Naive thymus-derived CD8-positive, alpha-beta T cell (primary cell): ENCODE data around the gene GPR152. TPM values are rescaled to one million over a fixed set of nuclear protein-coding genes. Genes with fewer than 3 reads are reported as not detected.

ENCODE experiments used
- ATAC-seq, 2 donors: fragments of 150-1000 bp; cut with Tn5 transposase in 1 of 2; sonication (Bioruptor Pico), chemical (Tn5 transposase) in 1 of 2; 1 replicate in 1 of 2; 2 replicates in 1 of 2; pipeline ENCODE4 v1.10.0; 2021; ENCODE audit warnings: mild to moderate bottlenecking in 2 of 2, moderate library complexity in 2 of 2
- POLR2A ChIA-PET: fragments of 350-600 bp; sonication (Branson Sonifier 250); formaldehyde crosslinking; loops from one replicate; lab custom pipeline; 2021; ENCODE audit warnings: antibody characterized with exemption; lab: Charles Lee
- DNase-seq, 10 donors: peaks; one replicate each; pipeline versions ENCODE4 v3.0.0 to v3.0.0-alpha.2; 2020 to 2022
- H3K27ac Mint-ChIP-seq, 10 donors: one replicate each; pipeline ENCODE4 v1.8.0; 2020 to 2022; ENCODE audit warnings: mild to moderate bottlenecking in 10 of 10, mixed read lengths in 10 of 10, moderate library complexity in 4 of 10, inconsistent platforms in 1 of 10
- H3K27me3 Mint-ChIP-seq, 5 donors: one replicate each; pipeline ENCODE4 v1.8.0; 2021 to 2022; ENCODE audit warnings: mixed read lengths in 5 of 5
- H3K36me3 Mint-ChIP-seq, 3 donors: one replicate each; pipeline ENCODE4 v1.8.0; 2020 to 2022; ENCODE audit warnings: mixed read lengths in 3 of 3, mild to moderate bottlenecking in 2 of 3, inconsistent platforms in 1 of 3
- H3K4me1 Mint-ChIP-seq, 4 donors: one replicate each; pipeline ENCODE4 v1.8.0; 2021 to 2022; ENCODE audit warnings: mixed read lengths in 4 of 4
- H3K4me3 Mint-ChIP-seq, 10 donors: one replicate each; pipeline ENCODE4 v1.8.0; 2020 to 2022; ENCODE audit warnings: mild to moderate bottlenecking in 10 of 10, mixed read lengths in 10 of 10, moderate library complexity in 6 of 10, inconsistent platforms in 1 of 10
- H3K9me3 Mint-ChIP-seq, 9 donors: one replicate each; pipeline ENCODE4 v1.8.0; 2020 to 2022; ENCODE audit warnings: mixed read lengths in 9 of 9, mild to moderate bottlenecking in 3 of 9, inconsistent platforms in 1 of 9, moderate library complexity in 1 of 9
- polyA plus RNA-seq, 3 donors: library from polyadenylated mRNA; unstranded; fragments of 300-500 nt; fragmentation: Illumina TruSeq; gene quantifications; one replicate each; pipeline ENCODE4 v1.2.3, GENCODE V29; 2021
- total RNA-seq, 8 experiments: library from RNA in 2 of 8; stranded (reverse) in 2 of 8; gene quantifications; one replicate each; pipeline ENCODE4 v1.2.3 and lab custom pipeline; 2021 to 2026

Gene GPR152
- total RNA-seq: not detected
- polyA plus RNA-seq: 1 to 10 TPM in 1 of 3 donors, under 1 TPM in 2; 0.20 to 1.2 (median 0.86) TPM
- 0 to 0.14 (median 0) reads per million in 6 experiments for total RNA-seq (lab: John Stamatoyannopoulos, UW)

- H3K4me3 Mint-ChIP-seq: no peak within 1 kb of the TSS
- H3K27ac Mint-ChIP-seq: peak within 1 kb of the TSS in 3 of 10 donors; percentile 8 to 80 (median 63)
- no peaks in the 10 kb centered on the region for H3K9me3 Mint-ChIP-seq
- DNase-seq (no peak), ATAC-seq (no peak)
- POLR2A ChIA-PET: interaction anchor here (0.6 to 28.8 kb wide), 6 partner anchors 8 to 50 kb away, joined by 4 to 780 read pairs (median 8); partner anchors contain the start of genes CORO1B, PPP1CA, PTPRCAP and RPS6KB2
- H3K36me3 Mint-ChIP-seq: no peaks in the 10 kb centered on the region
- H3K27me3 Mint-ChIP-seq: no peaks in the 10 kb centered on the region
- peaks cover 11 to 42% (median 27%) of the 10 kb centered on the region in 4 donors for H3K4me1 Mint-ChIP-seq
Measured at GRCh38 chr11:67452141-67452952, at the start of gene GPR152. Gene GPR152 (minus strand): TSS chr11:67452729. CDS start chr11:67452724, 5 bp downstream.

- peaks cover 26 to 41% (median 40%) of the 10 kb centered on the region in 4 donors for H3K4me1 Mint-ChIP-seq
- H3K9me3 Mint-ChIP-seq: no peaks in the 10 kb centered on the region
- no peak overlapping the region for H3K4me3 Mint-ChIP-seq
- no peak for DNase-seq
- POLR2A ChIA-PET: interaction anchor here (1.0 to 8.8 kb wide), 5 partner anchors 10 to 68 kb away, joined by 3 to 118 read pairs (median 4); partner anchors contain the start of genes AIP and TMEM134
- H3K27ac Mint-ChIP-seq: peak overlapping the region in 1 of 10 donors; percentile 38
- H3K36me3 Mint-ChIP-seq: peaks cover 0 to 34% (median 0%) of the 10 kb centered on the region in 3 donors
- ATAC-seq: no peak
- no peaks in the 10 kb centered on the region for H3K27me3 Mint-ChIP-seq
Measured at GRCh38 chr11:67501854-67502253, 49.3 kb upstream of the GPR152 start.

- Mint-ChIP-seq H3K36me3 (peaks cover 0 to 39% (median 0%) of the 10 kb centered on the region in 3 donors), H3K4me1 (peaks cover 22 to 34% (median 32%) of the 10 kb centered on the region in 4 donors), H3K27ac (peak overlapping the region in 4 of 10 donors; percentile 27 to 72 (median 52)), H3K9me3 (no peaks in the 10 kb centered on the region), H3K4me3 (peak overlapping the region in 1 of 10 donors; percentile 9), H3K27me3 (no peaks in the 10 kb centered on the region)
- DNase-seq (no peak), ATAC-seq (no peak)
- POLR2A ChIA-PET: interaction anchor here (1.2 to 8.8 kb wide), 2 partner anchors 9 to 15 kb away, joined by 3 to 118 read pairs; partner anchors contain the start of gene AIP
Measured at GRCh38 chr11:67500831-67501715, 48.5 kb upstream of the GPR152 start.

GRCh38 chr11:67500484-67500821, 47.9 kb upstream of the GPR152 start:
- POLR2A ChIA-PET: interaction anchor here (0.9 to 8.8 kb wide), 2 partner anchors 15 to 66 kb away, joined by 3 to 118 read pairs; partner anchors contain the start of gene AIP
- Mint-ChIP-seq H3K27me3 (no peaks in the 10 kb centered on the region), H3K4me3 (no peak overlapping the region), H3K9me3 (no peaks in the 10 kb centered on the region), H3K4me1 (peaks cover 18 to 27% (median 26%) of the 10 kb centered on the region in 4 donors), H3K36me3 (peaks cover 0 to 42% (median 0%) of the 10 kb centered on the region in 3 donors), H3K27ac (peak overlapping the region in 2 of 10 donors; percentile 27 to 56)
- ATAC-seq: no peak
- DNase-seq: no peak

GRCh38 chr11:67499808-67500483, 47.4 kb upstream of the GPR152 start:
- POLR2A ChIA-PET: interaction anchor here (0.6 to 8.8 kb wide), 5 partner anchors 10 to 381 kb away, joined by 3 to 118 read pairs (median 4); partner anchors contain the start of genes AIP, KDM2A and RPS6KB2
- Mint-ChIP-seq H3K27me3 (no peaks in the 10 kb centered on the region), H3K36me3 (peaks cover 0 to 42% (median 0%) of the 10 kb centered on the region in 3 donors), H3K4me3 (no peak overlapping the region), H3K27ac (peak overlapping the region in 4 of 10 donors; percentile 20 to 79 (median 58)), H3K9me3 (no peaks in the 10 kb centered on the region), H3K4me1 (peaks cover 17 to 26% (median 24%) of the 10 kb centered on the region in 4 donors)
- no peak for ATAC-seq
- DNase-seq: no peak

- no peaks in the 10 kb centered on the region for H3K9me3 Mint-ChIP-seq
- H3K27ac Mint-ChIP-seq: peak overlapping the region in 1 of 10 donors; percentile 35
- POLR2A ChIA-PET: interaction anchor here (2.0 to 8.8 kb wide), 2 partner anchors 9 to 13 kb away, joined by 8 to 118 read pairs; partner anchors contain the start of gene AIP
- H3K27me3 Mint-ChIP-seq: no peaks in the 10 kb centered on the region
- H3K36me3 Mint-ChIP-seq: peaks cover 0 to 47% (median 0%) of the 10 kb centered on the region in 3 donors
- H3K4me3 Mint-ChIP-seq: no peak overlapping the region
- peaks cover 14 to 24% (median 19%) of the 10 kb centered on the region in 4 donors for H3K4me1 Mint-ChIP-seq
- DNase-seq: no peak
- ATAC-seq: no peak
Measured at GRCh38 chr11:67498544-67498972, 46.0 kb upstream of the GPR152 start.

GRCh38 chr11:67497656-67498291, 45.2 kb upstream of the GPR152 start:
- ATAC-seq: no peak
- POLR2A ChIA-PET: interaction anchor here (8.8 kb wide), 1 partner anchor 12 kb away, joined by 118 read pairs; the partner anchor contains the start of gene AIP
- no peaks in the 10 kb centered on the region for H3K27me3 Mint-ChIP-seq
- no peak for DNase-seq
- H3K27ac Mint-ChIP-seq: peak overlapping the region in 3 of 10 donors; percentile 61 to 77 (median 62)
- H3K36me3 Mint-ChIP-seq: peaks cover 0 to 49% (median 0%) of the 10 kb centered on the region in 3 donors
- no peaks in the 10 kb centered on the region for H3K9me3 Mint-ChIP-seq
- peak overlapping the region in 1 of 10 donors; percentile 34 for H3K4me3 Mint-ChIP-seq
- H3K4me1 Mint-ChIP-seq: peaks cover 9 to 17% (median 12%) of the 10 kb centered on the region in 4 donors

GRCh38 chr11:67496113-67496512, 43.6 kb upstream of the GPR152 start:
- no peak for ATAC-seq

GRCh38 chr11:67495234-67496005, 42.9 kb upstream of the GPR152 start:
- peaks cover 0 to 42% (median 0%) of the 10 kb centered on the region in 3 donors for H3K36me3 Mint-ChIP-seq
- no peaks in the 10 kb centered on the region for H3K9me3 Mint-ChIP-seq
- peak overlapping the region in 2 of 10 donors; percentile 48 to 76 for H3K27ac Mint-ChIP-seq
- DNase-seq (no peak), ATAC-seq (no peak)
- no peak overlapping the region for H3K4me3 Mint-ChIP-seq
- POLR2A ChIA-PET: interaction anchor here (0.6 to 1.8 kb wide), 5 partner anchors 10 to 113 kb away, joined by 3 to 8 read pairs (median 5); partner anchors contain the start of gene PPP1CA
- peaks cover 0 to 3% (median under 1%) of the 10 kb centered on the region in 4 donors for H3K4me1 Mint-ChIP-seq
- H3K27me3 Mint-ChIP-seq: no peaks in the 10 kb centered on the region

More at GRCh38 chr11:67496113-67496512, 43.6 kb upstream of the GPR152 start:
- Mint-ChIP-seq H3K4me1 (peaks cover 4 to 8% (median 7%) of the 10 kb centered on the region in 4 donors), H3K27me3 (no peaks in the 10 kb centered on the region), H3K9me3 (no peaks in the 10 kb centered on the region), H3K4me3 (no peak overlapping the region), H3K27ac (peak overlapping the region in 5 of 10 donors; percentile 22 to 73 (median 29)), H3K36me3 (peaks cover 0 to 42% (median 0%) of the 10 kb centered on the region in 3 donors)
- POLR2A ChIA-PET: interaction anchor here (1.3 to 1.7 kb wide), 2 partner anchors 11 to 12 kb away, joined by 3 to 8 read pairs; no protein-coding TSS in a partner anchor
- DNase-seq: no peak
